ENCODE results near the gene ZNF177.

The ZNF177 gene

DNA sequence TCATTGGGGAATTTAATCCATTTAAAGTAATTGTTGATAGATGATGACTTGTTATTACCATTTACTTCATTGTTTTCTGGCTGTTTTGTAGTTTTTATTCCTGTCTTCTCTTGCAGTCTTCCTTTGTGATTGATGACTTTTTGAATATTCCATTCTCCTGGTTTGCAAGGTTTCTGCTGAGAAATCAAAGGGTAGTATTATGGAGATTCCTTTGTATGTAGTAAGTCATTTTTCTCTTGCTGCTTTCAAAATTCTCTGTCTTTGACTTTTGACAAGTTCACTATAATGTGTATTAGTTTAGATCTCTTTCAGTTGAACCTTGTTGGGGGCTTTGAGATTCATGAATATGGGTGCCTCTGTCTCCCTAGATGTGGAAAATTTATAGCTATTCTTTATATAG is 32.8 kb upstream of the ZNF177 start:
- Histone ChIP-seq H3K27me3 (ENCODE audit: insufficient read depth, low read length, poor library complexity, severe bottlenecking) (no peaks in the 10 kb centered on the region), H3K4me2 (ENCODE audit: low read depth, low read length, poor library complexity, severe bottlenecking) (no peak overlapping the region), H3K9me2 (replicated peaks; ENCODE audit: low read depth, low read length) (no peaks in the 10 kb centered on the region), H4K20me1 (ENCODE audit: insufficient read depth, low read length, poor library complexity, severe bottlenecking) (no peaks in the 10 kb centered on the region), H3K4me3 (ENCODE audit: low read length, poor library complexity, severe bottlenecking) (no peak overlapping the region), H3K36me3 (ENCODE audit: insufficient read depth, low read length) (peaks cover 17% of the 10 kb centered on the region; the same call in 1 of the 2 replicates), H3K79me2 (ENCODE audit: insufficient read depth, low read length) (peaks cover 68% of the 10 kb centered on the region), H3F3A (ENCODE audit: low read depth) (no peaks in the 10 kb centered on the region), H3K9ac (ENCODE audit: low read depth, low read length, poor library complexity, severe bottlenecking) (no peak overlapping the region), H2AFZ (ENCODE audit: low read length) (no peak overlapping the region), H3K9me3 (ENCODE audit: insufficient read depth, low read depth, low read length) (peaks cover 13% of the 10 kb centered on the region; the same call in 1 of the 2 replicates), H3K4me1 (ENCODE audit: insufficient read depth, low read length, poor library complexity, severe bottlenecking) (peaks cover 13% of the 10 kb centered on the region)
- TF ChIP-seq EZH2phosphoT487 (IDR thresholded peaks at IDR 0.05; ENCODE audit: borderline replicate concordance) = no peak
- TF ChIP-seq, protein P1, sequence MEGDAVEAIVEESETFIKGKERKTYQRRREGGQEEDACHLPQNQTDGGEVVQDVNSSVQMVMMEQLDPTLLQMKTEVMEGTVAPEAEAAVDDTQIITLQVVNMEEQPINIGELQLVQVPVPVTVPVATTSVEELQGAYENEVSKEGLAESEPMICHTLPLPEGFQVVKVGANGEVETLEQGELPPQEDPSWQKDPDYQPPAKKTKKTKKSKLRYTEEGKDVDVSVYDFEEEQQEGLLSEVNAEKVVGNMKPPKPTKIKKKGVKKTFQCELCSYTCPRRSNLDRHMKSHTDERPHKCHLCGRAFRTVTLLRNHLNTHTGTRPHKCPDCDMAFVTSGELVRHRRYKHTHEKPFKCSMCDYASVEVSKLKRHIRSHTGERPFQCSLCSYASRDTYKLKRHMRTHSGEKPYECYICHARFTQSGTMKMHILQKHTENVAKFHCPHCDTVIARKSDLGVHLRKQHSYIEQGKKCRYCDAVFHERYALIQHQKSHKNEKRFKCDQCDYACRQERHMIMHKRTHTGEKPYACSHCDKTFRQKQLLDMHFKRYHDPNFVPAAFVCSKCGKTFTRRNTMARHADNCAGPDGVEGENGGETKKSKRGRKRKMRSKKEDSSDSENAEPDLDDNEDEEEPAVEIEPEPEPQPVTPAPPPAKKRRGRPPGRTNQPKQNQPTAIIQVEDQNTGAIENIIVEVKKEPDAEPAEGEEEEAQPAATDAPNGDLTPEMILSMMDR (conservative IDR thresholded peaks at IDR 0.05; ENCODE audit: low read length) = no peak

DNA sequence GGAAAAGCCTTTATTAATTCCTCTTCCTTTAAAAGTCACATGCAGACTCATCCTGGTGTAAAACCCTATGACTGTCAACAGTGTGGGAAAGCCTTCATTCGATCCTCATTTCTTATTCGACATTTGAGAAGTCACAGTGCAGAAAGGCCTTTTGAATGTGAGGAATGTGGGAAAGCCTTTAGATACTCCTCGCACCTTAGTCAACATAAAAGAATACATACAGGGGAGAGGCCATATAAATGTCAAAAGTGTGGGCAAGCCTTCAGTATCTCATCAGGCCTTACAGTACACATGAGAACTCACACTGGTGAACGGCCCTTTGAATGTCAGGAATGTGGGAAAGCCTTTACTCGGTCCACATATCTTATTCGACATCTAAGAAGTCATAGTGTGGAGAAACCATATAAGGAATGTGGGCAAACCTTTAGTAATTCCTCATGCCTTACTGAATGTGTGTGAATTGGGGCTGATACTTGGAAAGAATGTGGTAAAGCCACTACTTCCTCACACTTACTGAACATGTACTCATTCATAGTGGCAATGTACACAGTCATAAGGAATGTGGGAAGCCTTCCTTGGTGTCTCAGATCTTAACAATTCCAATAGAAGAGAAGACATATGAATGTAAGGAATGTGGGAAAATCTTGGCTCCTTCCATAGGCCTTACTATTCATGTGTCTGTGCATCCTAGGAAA is 20.1 kb upstream of the ZNF177 start:
- peaks cover 60% of the 10 kb centered on the region for H3K36me3 ChIP-seq (ENCODE audit: insufficient read depth, low read length)
- H3K4me2 ChIP-seq (ENCODE audit: low read depth, low read length, poor library complexity, severe bottlenecking) = no peak overlapping the region
- H3K4me1 ChIP-seq (ENCODE audit: insufficient read depth, low read length, poor library complexity, severe bottlenecking) = no peaks in the 10 kb centered on the region
- no peaks in the 10 kb centered on the region for H3K9me2 ChIP-seq (replicated peaks; ENCODE audit: low read depth, low read length)
- H4K20me1 ChIP-seq (ENCODE audit: insufficient read depth, low read length, poor library complexity, severe bottlenecking) = no peaks in the 10 kb centered on the region
- no peak overlapping the region for H2AFZ ChIP-seq (ENCODE audit: low read length)
- peaks cover 50% of the 10 kb centered on the region for H3K9me3 ChIP-seq (ENCODE audit: insufficient read depth, low read depth, low read length)
- no peak overlapping the region for H3K4me3 ChIP-seq (ENCODE audit: low read length, poor library complexity, severe bottlenecking)
- no peaks in the 10 kb centered on the region for H3K79me2 ChIP-seq (ENCODE audit: insufficient read depth, low read length)
- H3F3A ChIP-seq (ENCODE audit: low read depth) = no peaks in the 10 kb centered on the region
- no peak overlapping the region for H3K9ac ChIP-seq (ENCODE audit: low read depth, low read length, poor library complexity, severe bottlenecking)
- TF ChIP-seq, protein P1 (conservative IDR thresholded peaks at IDR 0.05; ENCODE audit: low read length) = no peak
- no peaks in the 10 kb centered on the region for H3K27me3 ChIP-seq (ENCODE audit: insufficient read depth, low read length, poor library complexity, severe bottlenecking)

DNA sequence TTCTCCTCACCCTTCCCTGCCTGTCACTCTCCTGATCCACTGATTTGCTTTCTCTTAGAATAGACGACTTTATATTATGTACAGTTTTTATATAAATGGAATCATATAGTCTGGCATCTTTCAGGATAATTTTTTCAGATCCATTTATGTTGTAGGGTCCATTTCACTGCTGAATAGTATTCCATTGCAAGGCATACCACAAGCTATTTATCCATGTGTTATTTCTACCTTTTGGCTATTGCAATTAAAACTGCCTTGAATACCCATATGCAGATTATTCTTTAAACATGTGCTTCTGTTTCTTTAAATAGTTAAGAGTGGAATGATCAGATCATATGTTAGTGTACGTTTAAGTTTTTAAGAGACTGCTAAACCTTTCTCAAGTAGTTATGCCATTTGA is 17.8 kb upstream of the ZNF177 start:
- Histone ChIP-seq H3K4me3 (ENCODE audit: low read length, poor library complexity, severe bottlenecking) (no peak overlapping the region), H4K20me1 (ENCODE audit: insufficient read depth, low read length, poor library complexity, severe bottlenecking) (no peaks in the 10 kb centered on the region), H3K79me2 (ENCODE audit: insufficient read depth, low read length) (no peaks in the 10 kb centered on the region), H3K27me3 (ENCODE audit: insufficient read depth, low read length, poor library complexity, severe bottlenecking) (no peaks in the 10 kb centered on the region), H3K9me2 (replicated peaks; ENCODE audit: low read depth, low read length) (no peaks in the 10 kb centered on the region), H3K4me2 (ENCODE audit: low read depth, low read length, poor library complexity, severe bottlenecking) (no peak overlapping the region), H3K9me3 (ENCODE audit: insufficient read depth, low read depth, low read length) (peaks cover 43% of the 10 kb centered on the region), H3K4me1 (ENCODE audit: insufficient read depth, low read length, poor library complexity, severe bottlenecking) (no peaks in the 10 kb centered on the region), H3K36me3 (ENCODE audit: insufficient read depth, low read length) (peaks cover 42% of the 10 kb centered on the region), H3K9ac (ENCODE audit: low read depth, low read length, poor library complexity, severe bottlenecking) (no peak overlapping the region), H2AFZ (ENCODE audit: low read length) (no peak overlapping the region), H3F3A (ENCODE audit: low read depth) (no peaks in the 10 kb centered on the region)
- TF ChIP-seq EZH2phosphoT487 (IDR thresholded peaks at IDR 0.05; ENCODE audit: borderline replicate concordance) = no peak
- TF ChIP-seq, protein P1 (conservative IDR thresholded peaks at IDR 0.05; ENCODE audit: low read length) = no peak
